ENCODE measurements around the gene HSPB6.

DNA sequence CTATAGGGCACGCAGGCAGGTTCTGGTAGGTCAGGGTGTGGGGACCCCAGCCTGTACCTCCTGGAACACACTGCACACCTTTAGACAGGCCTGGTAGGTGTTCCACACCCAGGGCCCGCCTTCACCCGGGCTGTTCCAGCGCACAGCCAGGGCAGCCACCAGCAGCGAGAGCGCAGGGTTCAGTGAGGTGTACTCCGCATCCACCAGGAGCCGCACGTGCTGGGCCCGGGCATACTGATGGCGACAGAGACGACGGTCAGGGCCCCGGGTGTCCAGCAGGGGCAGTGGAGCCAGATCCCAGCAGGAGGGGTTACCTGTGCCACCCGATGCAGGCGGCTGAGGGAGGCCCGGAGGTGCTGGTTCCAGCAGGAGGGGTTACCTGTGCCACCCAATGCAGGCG is 49.8 kb upstream of the HSPB6 start:
- TF ChIP-seq CHD2 (IDR thresholded peaks at IDR 0.05; ENCODE audit: low read length, partially characterized antibody): no peak
- TF ChIP-seq CBX8 (IDR thresholded peaks at IDR 0.05): no peak
- TF ChIP-seq, protein P1, sequence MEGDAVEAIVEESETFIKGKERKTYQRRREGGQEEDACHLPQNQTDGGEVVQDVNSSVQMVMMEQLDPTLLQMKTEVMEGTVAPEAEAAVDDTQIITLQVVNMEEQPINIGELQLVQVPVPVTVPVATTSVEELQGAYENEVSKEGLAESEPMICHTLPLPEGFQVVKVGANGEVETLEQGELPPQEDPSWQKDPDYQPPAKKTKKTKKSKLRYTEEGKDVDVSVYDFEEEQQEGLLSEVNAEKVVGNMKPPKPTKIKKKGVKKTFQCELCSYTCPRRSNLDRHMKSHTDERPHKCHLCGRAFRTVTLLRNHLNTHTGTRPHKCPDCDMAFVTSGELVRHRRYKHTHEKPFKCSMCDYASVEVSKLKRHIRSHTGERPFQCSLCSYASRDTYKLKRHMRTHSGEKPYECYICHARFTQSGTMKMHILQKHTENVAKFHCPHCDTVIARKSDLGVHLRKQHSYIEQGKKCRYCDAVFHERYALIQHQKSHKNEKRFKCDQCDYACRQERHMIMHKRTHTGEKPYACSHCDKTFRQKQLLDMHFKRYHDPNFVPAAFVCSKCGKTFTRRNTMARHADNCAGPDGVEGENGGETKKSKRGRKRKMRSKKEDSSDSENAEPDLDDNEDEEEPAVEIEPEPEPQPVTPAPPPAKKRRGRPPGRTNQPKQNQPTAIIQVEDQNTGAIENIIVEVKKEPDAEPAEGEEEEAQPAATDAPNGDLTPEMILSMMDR (IDR thresholded peaks at IDR 0.05): no peak
- TF ChIP-seq, protein P2, sequence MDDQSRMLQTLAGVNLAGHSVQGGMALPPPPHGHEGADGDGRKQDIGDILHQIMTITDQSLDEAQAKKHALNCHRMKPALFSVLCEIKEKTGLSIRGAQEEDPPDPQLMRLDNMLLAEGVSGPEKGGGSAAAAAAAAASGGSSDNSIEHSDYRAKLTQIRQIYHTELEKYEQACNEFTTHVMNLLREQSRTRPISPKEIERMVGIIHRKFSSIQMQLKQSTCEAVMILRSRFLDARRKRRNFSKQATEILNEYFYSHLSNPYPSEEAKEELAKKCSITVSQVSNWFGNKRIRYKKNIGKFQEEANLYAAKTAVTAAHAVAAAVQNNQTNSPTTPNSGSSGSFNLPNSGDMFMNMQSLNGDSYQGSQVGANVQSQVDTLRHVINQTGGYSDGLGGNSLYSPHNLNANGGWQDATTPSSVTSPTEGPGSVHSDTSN (IDR thresholded peaks at IDR 0.05): no peak
- no peak for TF ChIP-seq HDAC2 (IDR thresholded peaks at IDR 0.05)
- no peak for TF ChIP-seq MYC (IDR thresholded peaks at IDR 0.05; ENCODE audit: borderline replicate concordance, low read length)
- TF ChIP-seq RCOR1 (IDR thresholded peaks at IDR 0.05; ENCODE audit: low read depth, low read length): no peak
- TF ChIP-seq POLR2A (IDR thresholded peaks at IDR 0.05; ENCODE audit: low read length): no peak
- TF ChIP-seq, protein P3, sequence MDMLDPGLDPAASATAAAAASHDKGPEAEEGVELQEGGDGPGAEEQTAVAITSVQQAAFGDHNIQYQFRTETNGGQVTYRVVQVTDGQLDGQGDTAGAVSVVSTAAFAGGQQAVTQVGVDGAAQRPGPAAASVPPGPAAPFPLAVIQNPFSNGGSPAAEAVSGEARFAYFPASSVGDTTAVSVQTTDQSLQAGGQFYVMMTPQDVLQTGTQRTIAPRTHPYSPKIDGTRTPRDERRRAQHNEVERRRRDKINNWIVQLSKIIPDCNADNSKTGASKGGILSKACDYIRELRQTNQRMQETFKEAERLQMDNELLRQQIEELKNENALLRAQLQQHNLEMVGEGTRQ (IDR thresholded peaks at IDR 0.05): no peak

Measured in A549 (cell line).